GM18499 (cell line): ENCODE measurements around the gene MRPL38.
"Not testable (repeated sequence)": the region's sequence is repeated elsewhere in the genome, so short reads cannot be mapped to it uniquely, and the experiment has no call there.

Source experiments
- ATAC-seq: cut with Tn5 transposase; IDR thresholded peaks from one replicate; pipeline ENCODE4 v1.9.1; 2021; ENCODE audit warnings: moderate number of reproducible peaks; ENCODE audit not compliant: insufficient read depth, unreplicated experiment

Gene MRPL38

GRCh38 chr17:75877752-75878173 lies 26.9 kb downstream of the MRPL38 start:
- ATAC-seq: no peak

GRCh38 chr17:75876938-75877751 lies 27.5 kb downstream of the MRPL38 start:
- no peak for ATAC-seq

- no peak for ATAC-seq
Observed at GRCh38 chr17:75876190-75876937, 28.3 kb downstream of the MRPL38 start.

GRCh38 chr17:75875940-75876189 lies 28.8 kb downstream of the MRPL38 start:
- no peak for ATAC-seq

- no peak for ATAC-seq
Observed at GRCh38 chr17:75875182-75875939, 29.3 kb downstream of the MRPL38 start.

GRCh38 chr17:75874323-75875181 lies 30.1 kb downstream of the MRPL38 start:
- no peak for ATAC-seq

- ATAC-seq: no peak
Observed at GRCh38 chr17:75873587-75874322, 30.9 kb downstream of the MRPL38 start.

- no peak for ATAC-seq
Observed at GRCh38 chr17:75872434-75873351, 32.0 kb downstream of the MRPL38 start.

GRCh38 chr17:75870228-75870627 lies 34.5 kb downstream of the MRPL38 start:
- not testable (repeated sequence) for ATAC-seq

GRCh38 chr17:75869282-75870141 lies 35.2 kb downstream of the MRPL38 start:
- ATAC-seq: no peak

GRCh38 chr17:75868730-75869281 lies 35.9 kb downstream of the MRPL38 start:
- not testable (repeated sequence) for ATAC-seq

- ATAC-seq: not testable (repeated sequence)
Observed at GRCh38 chr17:75865404-75866188, 39.1 kb downstream of the MRPL38 start.

- peak; percentile 14 for ATAC-seq
Observed at GRCh38 chr17:75864887-75865286, 39.8 kb downstream of the MRPL38 start.

GRCh38 chr17:75864448-75864871 lies 40.2 kb downstream of the MRPL38 start:
- peak; percentile 65 for ATAC-seq

GRCh38 chr17:75861927-75862317 lies 42.8 kb downstream of the MRPL38 start:
- ATAC-seq: no peak

GRCh38 chr17:75859358-75859757 lies 45.3 kb downstream of the MRPL38 start:
- not testable (repeated sequence) for ATAC-seq
